Prostate gland (tissue), 2 donors: Measurements from ENCODE around the gene ERBB2.

Experiments used
- CTCF ChIP-seq, 4 experiments: fragments of 200-600 bp in 2 of 4; fragments of 450-650 bp in 2 of 4; sonication (generic) in 2 of 4; IDR thresholded peaks; 1 replicate in 3 of 4; 2 replicates in 1 of 4; pipeline ENCODE4 v1.5.1; 2016 to 2019; ENCODE audit warnings: antibody characterized with exemption in 4 of 4, mild to moderate bottlenecking in 2 of 4, moderate library complexity in 2 of 4
- POLR2A ChIP-seq: fragments of 450-650 bp; IDR thresholded peaks from one replicate; pipeline ENCODE4 v1.6.1; 2016; ENCODE audit warnings: antibody characterized with exemption, mild to moderate bottlenecking
- POLR2AphosphoS5 ChIP-seq: sonication (generic); formaldehyde crosslinking; IDR thresholded peaks from one replicate; pipeline ENCODE4 v1.6.1; 2017; ENCODE audit warnings: antibody characterized with exemption

- TF ChIP-seq CTCF (IDR thresholded peaks at IDR 0.05) (no peak), POLR2A (no peak), POLR2AphosphoS5 (no peak)
These were observed 46.6 kb upstream of the ERBB2 start for GRCh38 chr17:39653316-39653661.
